Glutamatergic neuron (in vitro differentiated cells): ENCODE results near the gene AP2S1. TPM values are rescaled to one million over a fixed set of nuclear protein-coding genes. Genes with fewer than 3 reads are reported as not detected.

Experiments used
- DNase-seq: peaks from one replicate; pipeline ENCODE4 v3.0.0; 2022
- H3K27ac Mint-ChIP-seq: one replicate; pipeline ENCODE4 v1.8.0; 2020; ENCODE audit warnings: mild to moderate bottlenecking, mixed read lengths, inconsistent platforms; ENCODE audit not compliant: unreplicated experiment
- H3K27me3 Mint-ChIP-seq: one replicate; pipeline ENCODE4 v1.8.0; 2020; ENCODE audit warnings: mild to moderate bottlenecking, moderate library complexity, mixed read lengths, inconsistent platforms; ENCODE audit not compliant: unreplicated experiment
- H3K36me3 Mint-ChIP-seq: one replicate; pipeline ENCODE4 v1.8.0; 2020; ENCODE audit warnings: mild to moderate bottlenecking, mixed read lengths, inconsistent platforms; ENCODE audit not compliant: unreplicated experiment
- H3K4me1 Mint-ChIP-seq: one replicate; pipeline ENCODE4 v1.8.0; 2020; ENCODE audit warnings: mild to moderate bottlenecking, low read depth, mixed read lengths, inconsistent platforms; ENCODE audit not compliant: unreplicated experiment
- H3K4me3 Mint-ChIP-seq: one replicate; pipeline ENCODE4 v1.8.0; 2020; ENCODE audit warnings: mild to moderate bottlenecking, mixed read lengths, inconsistent platforms; ENCODE audit not compliant: unreplicated experiment
- H3K9me3 Mint-ChIP-seq: one replicate; pipeline ENCODE4 v1.8.0; 2020; ENCODE audit warnings: mild to moderate bottlenecking, moderate library complexity, mixed read lengths, inconsistent platforms; ENCODE audit not compliant: unreplicated experiment
- total RNA-seq: library from RNA; stranded (reverse); fragmentation: NEBNext Ultra II Directional; extraction: Animal tissue kit (Norgen Biotek cat#: 25700); gene quantifications from one replicate; pipeline ENCODE4 v1.2.1, GENCODE V29; 2021; ENCODE audit not compliant: unreplicated experiment
- TF ChIP-seq, protein P1 (sequence below): fragments of 200-600 bp; sonication (generic); IDR thresholded peaks from one replicate; pipeline ENCODE4 v1.5.0; 2021; ENCODE audit not compliant: partially characterized antibody, unreplicated experiment

The AP2S1 gene
- total RNA-seq, 1 donor from 2014 or later, result 95.4 TPM

GRCh38 chr19:46892252-46893179 lies 41.9 kb upstream of the AP2S1 start:
- DNase-seq, result no peak
- Mint-ChIP-seq H3K27me3 (no peaks in the 10 kb centered on the region), H3K9me3 (peaks cover 4% of the 10 kb centered on the region), H3K4me1 (peaks cover 22% of the 10 kb centered on the region), H3K36me3 (peaks cover 2% of the 10 kb centered on the region), H3K4me3 (no peak overlapping the region), H3K27ac (no peak overlapping the region)
- TF ChIP-seq, protein P1, sequence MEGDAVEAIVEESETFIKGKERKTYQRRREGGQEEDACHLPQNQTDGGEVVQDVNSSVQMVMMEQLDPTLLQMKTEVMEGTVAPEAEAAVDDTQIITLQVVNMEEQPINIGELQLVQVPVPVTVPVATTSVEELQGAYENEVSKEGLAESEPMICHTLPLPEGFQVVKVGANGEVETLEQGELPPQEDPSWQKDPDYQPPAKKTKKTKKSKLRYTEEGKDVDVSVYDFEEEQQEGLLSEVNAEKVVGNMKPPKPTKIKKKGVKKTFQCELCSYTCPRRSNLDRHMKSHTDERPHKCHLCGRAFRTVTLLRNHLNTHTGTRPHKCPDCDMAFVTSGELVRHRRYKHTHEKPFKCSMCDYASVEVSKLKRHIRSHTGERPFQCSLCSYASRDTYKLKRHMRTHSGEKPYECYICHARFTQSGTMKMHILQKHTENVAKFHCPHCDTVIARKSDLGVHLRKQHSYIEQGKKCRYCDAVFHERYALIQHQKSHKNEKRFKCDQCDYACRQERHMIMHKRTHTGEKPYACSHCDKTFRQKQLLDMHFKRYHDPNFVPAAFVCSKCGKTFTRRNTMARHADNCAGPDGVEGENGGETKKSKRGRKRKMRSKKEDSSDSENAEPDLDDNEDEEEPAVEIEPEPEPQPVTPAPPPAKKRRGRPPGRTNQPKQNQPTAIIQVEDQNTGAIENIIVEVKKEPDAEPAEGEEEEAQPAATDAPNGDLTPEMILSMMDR, result no peak

- H3K27ac Mint-ChIP-seq, result no peak overlapping the region
Measured at GRCh38 chr19:46890423-46891170, 40.0 kb upstream of the AP2S1 start.

GRCh38 chr19:46887240-46887782 lies 36.7 kb upstream of the AP2S1 start:
- H3K36me3 Mint-ChIP-seq, result peaks cover 4% of the 10 kb centered on the region
- peaks cover 3% of the 10 kb centered on the region for H3K9me3 Mint-ChIP-seq
- H3K4me3 Mint-ChIP-seq, result no peak overlapping the region
- no peak overlapping the region for H3K27ac Mint-ChIP-seq
- H3K4me1 Mint-ChIP-seq, result peaks cover 20% of the 10 kb centered on the region
- no peak for DNase-seq
- TF ChIP-seq, protein P1, result no peak
- H3K27me3 Mint-ChIP-seq, result peaks cover 2% of the 10 kb centered on the region

More at GRCh38 chr19:46890423-46891170, 40.0 kb upstream of the AP2S1 start:
- TF ChIP-seq, protein P1, result no peak
- no peak overlapping the region for H3K4me3 Mint-ChIP-seq
- DNase-seq, result no peak
- H3K27me3 Mint-ChIP-seq, result no peaks in the 10 kb centered on the region
- H3K9me3 Mint-ChIP-seq, result peaks cover 5% of the 10 kb centered on the region
- H3K36me3 Mint-ChIP-seq, result peaks cover 4% of the 10 kb centered on the region
- peaks cover 17% of the 10 kb centered on the region for H3K4me1 Mint-ChIP-seq

DNA sequence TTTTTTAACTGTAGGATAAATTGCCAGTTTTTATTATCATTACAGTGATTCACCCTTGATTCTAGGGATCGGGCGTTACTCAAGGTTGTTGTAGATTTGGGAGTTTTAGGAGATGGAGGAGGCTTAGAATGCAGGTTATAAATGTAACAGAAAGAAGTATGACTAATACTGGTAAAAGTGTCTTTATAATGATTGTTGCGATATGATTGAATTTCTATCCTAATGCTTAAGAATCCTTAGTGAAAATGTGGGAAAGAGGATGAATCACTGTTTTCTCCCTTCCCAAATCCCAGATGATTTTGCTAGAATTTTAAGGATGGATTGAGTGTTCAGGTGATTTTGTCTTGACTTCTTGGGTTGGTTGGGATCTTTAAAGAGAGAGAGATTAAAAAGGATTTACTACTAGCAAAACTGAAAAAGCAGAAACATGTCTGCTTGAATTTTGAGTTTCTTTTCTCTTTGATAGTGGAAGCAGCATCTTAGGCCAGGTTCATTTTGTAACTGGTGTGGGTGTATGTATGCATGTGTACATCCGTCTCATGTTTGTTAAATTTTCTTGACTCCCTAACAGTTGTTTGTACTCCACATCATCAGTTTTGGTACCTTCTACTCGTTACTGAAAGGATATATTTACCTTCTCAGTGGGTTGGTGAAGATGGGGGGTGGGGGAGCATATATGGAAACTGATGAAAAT lies 36.0 kb upstream of the AP2S1 start:
- Mint-ChIP-seq H3K4me1 (peaks cover 23% of the 10 kb centered on the region), H3K9me3 (peaks cover 3% of the 10 kb centered on the region), H3K27ac (no peak overlapping the region), H3K27me3 (peaks cover 2% of the 10 kb centered on the region), H3K4me3 (no peak overlapping the region), H3K36me3 (peaks cover 4% of the 10 kb centered on the region)
- TF ChIP-seq, protein P1, result no peak
- no peak for DNase-seq
